Erythroblast (primary cell): Measurements from ENCODE around the gene GGT6.

ENCODE experiments used
- DNase-seq, 2 experiments: peaks; one replicate each; lab custom pipeline; 2025; lab: John Stamatoyannopoulos, UW
- GATA1 ChIP-seq: IDR thresholded peaks from 2 replicates; pipeline ENCODE4 v1.6.1; 2011; ENCODE audit warnings: low read depth, mild to moderate bottlenecking, control low read depth, low read length, moderate library complexity
- POLR2A ChIP-seq: IDR thresholded peaks from 2 replicates; pipeline ENCODE4 v1.6.1; 2011; ENCODE audit warnings: mild to moderate bottlenecking, low read length

Gene GGT6

GRCh38 chr17:4536742-4537411 is 23.5 kb downstream of the GGT6 start:
- TF ChIP-seq GATA1 (no peak), POLR2A (no peak)
- DNase-seq = no peak

GRCh38 chr17:4536259-4536741 is 24.1 kb downstream of the GGT6 start:
- no peak for TF ChIP-seq POLR2A
- TF ChIP-seq GATA1 = no peak
- DNase-seq = no peak

- no peak for DNase-seq
- TF ChIP-seq GATA1 (no peak), POLR2A (no peak)
Measured at GRCh38 chr17:4535667-4536258, 24.6 kb downstream of the GGT6 start.

GRCh38 chr17:4534928-4535666 is 25.3 kb downstream of the GGT6 start:
- no peak for TF ChIP-seq GATA1
- TF ChIP-seq POLR2A = peak; percentile 17
- DNase-seq = no peak

GRCh38 chr17:4534515-4534914 is 25.9 kb downstream of the GGT6 start:
- no peak for TF ChIP-seq GATA1
- no peak for TF ChIP-seq POLR2A
- DNase-seq = no peak

- no peak for DNase-seq
- TF ChIP-seq POLR2A (no peak), GATA1 (no peak)
Measured at GRCh38 chr17:4533523-4534504, 26.6 kb downstream of the GGT6 start.

- DNase-seq = no peak
- TF ChIP-seq GATA1 (no peak), POLR2A (no peak)
Measured at GRCh38 chr17:4532860-4533522, 27.4 kb downstream of the GGT6 start.

- TF ChIP-seq GATA1 (no peak), POLR2A (no peak)
Measured at GRCh38 chr17:4531988-4532736, 28.2 kb downstream of the GGT6 start.

GRCh38 chr17:4530799-4531730 is 29.3 kb downstream of the GGT6 start:
- TF ChIP-seq GATA1 (no peak), POLR2A (no peak)
- DNase-seq = no peak

More at GRCh38 chr17:4531988-4532736, 28.2 kb downstream of the GGT6 start:
- DNase-seq = no peak

- TF ChIP-seq GATA1 (no peak), POLR2A (no peak)
- DNase-seq = no peak
Measured at GRCh38 chr17:4529533-4530152, 30.7 kb downstream of the GGT6 start.
